ENCODE results near the gene IFRD1.

Gene IFRD1, protein sequence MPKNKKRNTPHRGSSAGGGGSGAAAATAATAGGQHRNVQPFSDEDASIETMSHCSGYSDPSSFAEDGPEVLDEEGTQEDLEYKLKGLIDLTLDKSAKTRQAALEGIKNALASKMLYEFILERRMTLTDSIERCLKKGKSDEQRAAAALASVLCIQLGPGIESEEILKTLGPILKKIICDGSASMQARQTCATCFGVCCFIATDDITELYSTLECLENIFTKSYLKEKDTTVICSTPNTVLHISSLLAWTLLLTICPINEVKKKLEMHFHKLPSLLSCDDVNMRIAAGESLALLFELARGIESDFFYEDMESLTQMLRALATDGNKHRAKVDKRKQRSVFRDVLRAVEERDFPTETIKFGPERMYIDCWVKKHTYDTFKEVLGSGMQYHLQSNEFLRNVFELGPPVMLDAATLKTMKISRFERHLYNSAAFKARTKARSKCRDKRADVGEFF

GRCh38 chr7:112449902-112450806 is at the start of gene IFRD1:
Gene IFRD1, plus strand, starts transcription at chr7:112450460. Its CDS starts 229 bp downstream, at chr7:112450689.
- DNase-seq (ENCODE audit: low spot score), result peak; percentile 99

GRCh38 chr7:112404321-112404720 is 45.9 kb upstream of the IFRD1 start:
- DNase-seq (ENCODE audit: low spot score), result no peak

- no peak for DNase-seq (ENCODE audit: low spot score)
These were observed 45.0 kb upstream of the IFRD1 start for GRCh38 chr7:112405286-112405685.

DNA sequence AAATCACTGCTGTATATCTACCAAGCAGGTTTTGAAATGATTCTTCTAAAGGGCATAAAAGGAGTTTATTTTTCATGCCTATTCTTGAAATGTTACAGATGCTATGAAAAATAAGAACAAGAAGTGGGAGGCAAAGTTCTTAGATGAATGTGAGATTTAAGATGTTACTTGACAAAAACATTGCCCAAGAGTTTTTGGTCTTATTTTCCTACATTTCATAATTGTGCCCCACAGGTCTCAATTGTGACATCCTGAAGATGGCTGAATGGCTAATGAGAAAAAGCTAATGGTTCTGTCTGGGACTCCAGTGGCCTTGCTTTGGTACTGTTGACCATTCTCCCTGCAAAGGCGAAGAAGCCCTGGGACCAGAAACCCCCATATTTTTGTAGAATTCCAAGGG is 43.0 kb upstream of the IFRD1 start:
- DNase-seq (ENCODE audit: low spot score), result no peak

GRCh38 chr7:112410092-112410491 is 40.2 kb upstream of the IFRD1 start:
- no peak for DNase-seq (ENCODE audit: low spot score)

- DNase-seq (ENCODE audit: low spot score), result no peak
These were observed 39.0 kb upstream of the IFRD1 start for GRCh38 chr7:112411186-112411795.

DNA sequence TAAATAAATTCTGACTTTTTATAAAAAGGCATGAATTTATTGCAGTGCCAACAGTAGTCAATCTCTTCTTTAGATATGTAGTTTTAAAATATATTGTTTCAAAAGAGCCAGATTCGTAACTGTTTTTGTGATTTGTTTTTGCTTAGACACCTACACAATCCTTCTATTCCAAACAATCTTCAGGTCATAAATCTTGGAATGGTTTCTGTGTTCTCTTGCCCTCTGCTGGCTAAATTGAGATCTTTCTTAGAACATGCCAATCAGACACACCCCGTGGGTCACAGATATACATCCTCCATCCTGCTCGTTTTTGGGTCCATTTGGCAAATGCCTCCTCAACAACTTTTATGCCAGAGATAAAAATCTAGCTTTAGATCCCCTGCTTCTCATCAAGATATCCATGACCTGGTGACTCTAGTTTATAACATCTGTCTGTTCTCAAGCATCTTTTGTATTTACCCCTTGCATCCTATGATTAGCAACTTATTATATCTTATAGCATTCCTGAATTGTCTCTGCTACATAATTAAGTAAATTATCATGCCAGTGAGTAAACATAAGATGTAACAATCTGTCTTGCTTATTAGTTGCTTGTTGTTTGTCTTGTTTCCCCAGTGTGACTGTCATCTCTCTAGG is 35.3 kb upstream of the IFRD1 start:
- DNase-seq (ENCODE audit: low spot score), result no peak

DNA sequence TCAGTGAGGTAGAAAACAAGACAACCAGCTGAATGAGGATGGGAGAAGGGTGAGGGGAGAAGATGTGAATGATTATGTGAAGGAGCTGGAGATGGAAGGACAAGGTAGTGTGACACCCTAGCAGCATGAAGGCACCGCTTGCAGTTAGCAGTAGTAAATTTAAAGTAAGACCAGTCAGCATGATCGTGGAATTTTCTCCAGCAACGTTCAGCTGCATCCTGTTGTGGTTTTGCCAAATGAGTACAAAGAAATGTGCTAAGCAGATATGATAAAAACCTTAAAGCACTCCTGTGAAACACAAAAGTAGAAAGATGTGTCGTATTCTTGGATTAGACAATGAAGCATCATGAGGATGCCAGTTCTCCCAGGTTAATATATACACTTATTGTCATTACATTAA is 34.1 kb upstream of the IFRD1 start:
- no peak for DNase-seq (ENCODE audit: low spot score)

GRCh38 chr7:112419543-112420130 is 30.6 kb upstream of the IFRD1 start:
- no peak for DNase-seq (ENCODE audit: low spot score)

GRCh38 chr7:112420236-112420861 is 29.9 kb upstream of the IFRD1 start:
- no peak for DNase-seq (ENCODE audit: low spot score)

GRCh38 chr7:112421666-112422486 is 28.4 kb upstream of the IFRD1 start:
- no peak for DNase-seq (ENCODE audit: low spot score)

DNA sequence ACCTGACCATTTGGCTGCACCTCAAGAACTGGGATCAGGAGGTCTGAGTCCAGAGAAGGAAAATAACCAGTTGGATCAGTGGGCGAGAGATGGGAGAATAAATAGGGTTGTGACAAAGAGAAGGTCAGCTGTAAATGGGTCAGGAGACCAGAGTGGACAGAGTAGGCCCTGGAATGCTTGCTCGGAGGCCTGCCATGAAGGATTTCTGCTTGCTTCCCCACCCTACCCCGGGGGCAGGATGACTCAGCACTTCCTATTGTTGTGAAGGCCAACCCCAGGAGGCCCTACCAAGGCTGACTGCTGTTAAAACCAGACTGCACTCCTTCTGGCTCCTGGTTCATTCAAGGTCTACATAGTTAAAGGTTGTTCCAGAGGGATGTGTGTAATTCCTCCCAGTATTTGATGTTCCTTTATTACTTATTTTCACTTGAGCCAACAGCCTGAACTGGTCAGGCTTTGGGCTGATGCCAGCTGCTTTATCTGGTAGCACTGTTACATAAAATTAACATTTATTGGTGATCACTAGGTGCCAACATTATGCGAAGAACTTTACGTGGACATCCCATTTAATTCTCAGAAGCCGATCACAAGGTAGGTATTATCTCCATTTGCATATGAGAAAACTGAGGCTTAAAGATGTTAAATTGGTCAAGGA is 27.3 kb upstream of the IFRD1 start:
- no peak for DNase-seq (ENCODE audit: low spot score)

DNA sequence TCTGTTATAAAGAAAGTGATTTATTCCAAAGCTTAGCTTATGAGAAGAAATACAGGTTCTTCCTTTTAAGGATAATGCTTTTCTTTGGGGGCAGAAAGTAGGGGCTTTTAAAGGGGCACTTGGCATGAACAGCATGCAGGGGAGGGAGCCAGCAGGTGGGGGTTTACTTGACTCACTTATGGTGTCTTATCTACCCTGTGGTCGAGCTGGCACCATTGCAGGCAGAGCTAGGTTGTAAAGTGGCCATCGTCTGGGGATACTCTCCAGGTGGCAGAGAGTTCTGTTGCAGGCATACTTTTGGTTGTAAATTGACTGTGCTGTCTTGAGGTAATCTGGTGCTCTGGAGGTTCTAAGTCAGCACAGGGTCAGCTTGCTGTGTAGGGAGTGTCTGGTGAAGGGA is 26.3 kb upstream of the IFRD1 start:
- DNase-seq (ENCODE audit: low spot score), result no peak

DNA sequence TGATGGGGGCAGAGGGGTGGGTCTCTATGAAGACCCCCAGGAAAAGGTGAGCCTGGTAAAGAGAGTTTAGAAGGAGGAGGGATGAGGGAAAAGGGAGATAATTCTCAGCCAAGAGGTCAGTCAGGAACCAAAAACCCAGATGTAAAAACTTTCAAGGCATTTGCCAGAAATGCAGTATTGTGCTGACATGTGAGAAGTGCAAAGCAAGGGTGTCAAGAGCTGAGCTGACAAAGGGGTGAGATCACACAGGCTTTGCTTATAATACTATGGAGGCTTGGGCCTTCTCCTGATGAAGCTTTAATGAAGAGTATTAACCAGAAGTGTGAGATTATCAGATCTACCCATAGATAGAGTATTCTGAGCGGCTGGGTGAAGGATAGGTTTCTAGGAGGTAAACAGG is 22.3 kb upstream of the IFRD1 start:
- no peak for DNase-seq (ENCODE audit: low spot score)

GRCh38 chr7:112428715-112429114 is 21.5 kb upstream of the IFRD1 start:
- DNase-seq (ENCODE audit: low spot score), result no peak

GRCh38 chr7:112430649-112431048 is 19.6 kb upstream of the IFRD1 start:
- DNase-seq (ENCODE audit: low spot score), result no peak

- DNase-seq (ENCODE audit: low spot score), result no peak
These were observed 18.5 kb upstream of the IFRD1 start for GRCh38 chr7:112431803-112432202.

DNA sequence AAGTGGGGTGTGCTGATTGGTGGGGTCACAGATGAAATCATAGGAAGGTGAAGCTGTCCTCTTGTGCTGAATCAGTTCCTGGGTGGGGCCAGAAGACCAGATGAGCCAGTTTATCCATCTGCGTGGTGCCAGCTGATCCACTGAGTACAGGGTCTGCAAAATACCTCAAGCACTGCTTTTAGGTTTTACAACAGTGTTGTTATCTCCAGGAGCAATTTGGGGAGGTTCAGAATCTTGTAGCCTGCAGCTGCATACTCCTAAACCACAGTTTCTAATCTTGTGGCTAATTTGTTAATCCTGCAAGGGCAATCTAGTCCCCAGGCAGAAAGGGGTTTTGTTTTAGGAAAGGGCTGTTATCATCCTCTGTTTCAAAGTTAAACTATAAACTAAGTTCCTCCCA is 17.0 kb upstream of the IFRD1 start:
- DNase-seq (ENCODE audit: low spot score), result no peak

- DNase-seq (ENCODE audit: low spot score), result no peak
These were observed 13.2 kb upstream of the IFRD1 start for GRCh38 chr7:112437072-112437471.

- DNase-seq (ENCODE audit: low spot score), result no peak
These were observed 10.8 kb upstream of the IFRD1 start for GRCh38 chr7:112439476-112439875.

All from left forelimb (tissue), 1 donor.